Effector CD8-positive, alpha-beta T cell (primary cell): ENCODE data around the gene LRRC4C.

ENCODE experiments used
- DNase-seq: peaks from one replicate; lab custom pipeline; 2025; lab: John Stamatoyannopoulos, UW

The LRRC4C gene

GRCh38 chr11:40380835-40381234 is 1078.6 kb downstream of the LRRC4C start:
- no peak for DNase-seq

GRCh38 chr11:40376331-40376730 is 1083.1 kb downstream of the LRRC4C start:
- no peak for DNase-seq

- DNase-seq: no peak
These were observed 1088.4 kb downstream of the LRRC4C start for GRCh38 chr11:40370821-40371616.

GRCh38 chr11:40360206-40360798 is 1099.2 kb downstream of the LRRC4C start:
- DNase-seq: no peak

GRCh38 chr11:40354121-40354520 is 1105.3 kb downstream of the LRRC4C start:
- no peak for DNase-seq

- DNase-seq: no peak
These were observed 1118.5 kb downstream of the LRRC4C start for GRCh38 chr11:40340911-40341310.

- DNase-seq: no peak
These were observed 1120.7 kb downstream of the LRRC4C start for GRCh38 chr11:40338739-40339138.

GRCh38 chr11:40338062-40338461 is 1121.4 kb downstream of the LRRC4C start:
- DNase-seq: no peak

GRCh38 chr11:40337118-40337517 is 1122.3 kb downstream of the LRRC4C start:
- DNase-seq: no peak

- no peak for DNase-seq
These were observed 1130.4 kb downstream of the LRRC4C start for GRCh38 chr11:40328890-40329614.

GRCh38 chr11:40323241-40323640 is 1136.2 kb downstream of the LRRC4C start:
- DNase-seq: no peak

- no peak for DNase-seq
These were observed 1137.9 kb downstream of the LRRC4C start for GRCh38 chr11:40321537-40321936.

GRCh38 chr11:40316171-40316570 is 1143.3 kb downstream of the LRRC4C start:
- DNase-seq: no peak

- no peak for DNase-seq
These were observed 1144.3 kb downstream of the LRRC4C start for GRCh38 chr11:40315122-40315521.

- no peak for DNase-seq
These were observed 1145.1 kb downstream of the LRRC4C start for GRCh38 chr11:40314327-40314726.

GRCh38 chr11:40306938-40307548 is 1152.4 kb downstream of the LRRC4C start:
- no peak for DNase-seq

GRCh38 chr11:40302669-40303068 is 1156.8 kb downstream of the LRRC4C start:
- no peak for DNase-seq

- no peak for DNase-seq
These were observed 1164.0 kb downstream of the LRRC4C start for GRCh38 chr11:40295466-40295865.

GRCh38 chr11:40294741-40295140 is 1164.7 kb downstream of the LRRC4C start:
- DNase-seq: no peak

- DNase-seq: no peak
These were observed 1165.1 kb downstream of the LRRC4C start for GRCh38 chr11:40294349-40294735.

GRCh38 chr11:40293655-40294348 is 1165.7 kb downstream of the LRRC4C start:
- DNase-seq: no peak
